ENCODE data around the gene MED7. TPM values are rescaled to one million over a fixed set of nuclear protein-coding genes. Genes with fewer than 3 reads are reported as not detected.

MED7 gene
- total and polyA plus RNA-seq, 2 of the 13 experiments (the other 11 are each of a cell fraction or from before 2014, with no cell fraction given), result 9.2 to 9.4 TPM

DNA sequence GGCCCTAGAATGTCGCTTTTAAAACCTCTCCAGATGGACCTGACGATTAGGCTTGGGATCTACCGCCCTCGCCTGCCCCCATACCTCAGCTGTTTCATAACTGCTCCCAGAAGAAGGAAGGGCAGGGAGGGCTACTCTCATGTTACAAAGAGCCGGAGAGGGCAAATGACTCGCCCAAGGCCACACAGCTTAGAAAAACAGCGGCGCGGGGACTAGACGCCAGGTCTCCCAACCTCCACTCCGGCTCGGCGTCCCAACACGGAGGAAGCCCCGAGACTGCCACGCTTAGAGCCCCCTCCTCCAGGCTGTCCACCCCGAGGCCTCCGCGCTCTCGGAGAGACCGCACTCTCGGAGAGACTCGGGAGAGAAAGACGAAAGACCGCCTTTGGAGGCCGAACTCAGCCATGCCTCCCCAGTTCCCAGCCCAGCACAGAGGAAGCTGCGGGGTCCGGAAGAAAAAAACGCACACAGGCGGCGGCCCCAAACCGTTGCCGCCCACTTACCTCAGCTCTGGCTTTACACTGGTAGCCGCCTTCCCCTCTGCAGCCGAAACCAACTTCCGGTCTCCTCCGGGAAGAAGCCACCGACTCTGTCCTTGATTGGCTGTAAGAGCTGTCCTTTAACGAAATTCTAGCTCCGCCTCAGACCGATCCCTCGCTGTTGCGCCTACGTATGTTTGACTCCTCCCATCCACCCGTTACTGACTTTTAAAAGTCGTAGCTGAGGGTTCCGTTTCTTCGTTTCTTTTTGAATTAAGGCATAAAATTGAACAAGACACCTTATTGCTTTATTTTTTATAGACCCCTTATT lies at the start of gene MED7 (continued):
- TF ChIP-seq, protein P1, sequence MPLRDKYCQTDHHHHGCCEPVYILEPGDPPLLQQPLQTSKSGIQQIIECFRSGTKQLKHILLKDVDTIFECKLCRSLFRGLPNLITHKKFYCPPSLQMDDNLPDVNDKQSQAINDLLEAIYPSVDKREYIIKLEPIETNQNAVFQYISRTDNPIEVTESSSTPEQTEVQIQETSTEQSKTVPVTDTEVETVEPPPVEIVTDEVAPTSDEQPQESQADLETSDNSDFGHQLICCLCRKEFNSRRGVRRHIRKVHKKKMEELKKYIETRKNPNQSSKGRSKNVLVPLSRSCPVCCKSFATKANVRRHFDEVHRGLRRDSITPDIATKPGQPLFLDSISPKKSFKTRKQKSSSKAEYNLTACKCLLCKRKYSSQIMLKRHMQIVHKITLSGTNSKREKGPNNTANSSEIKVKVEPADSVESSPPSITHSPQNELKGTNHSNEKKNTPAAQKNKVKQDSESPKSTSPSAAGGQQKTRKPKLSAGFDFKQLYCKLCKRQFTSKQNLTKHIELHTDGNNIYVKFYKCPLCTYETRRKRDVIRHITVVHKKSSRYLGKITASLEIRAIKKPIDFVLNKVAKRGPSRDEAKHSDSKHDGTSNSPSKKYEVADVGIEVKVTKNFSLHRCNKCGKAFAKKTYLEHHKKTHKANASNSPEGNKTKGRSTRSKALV (CRISPR knock-in tag; IDR thresholded peaks at IDR 0.05), result peak; percentile 30; the same call in 1 of the 2 replicates
- TF ChIP-seq, protein P2, sequence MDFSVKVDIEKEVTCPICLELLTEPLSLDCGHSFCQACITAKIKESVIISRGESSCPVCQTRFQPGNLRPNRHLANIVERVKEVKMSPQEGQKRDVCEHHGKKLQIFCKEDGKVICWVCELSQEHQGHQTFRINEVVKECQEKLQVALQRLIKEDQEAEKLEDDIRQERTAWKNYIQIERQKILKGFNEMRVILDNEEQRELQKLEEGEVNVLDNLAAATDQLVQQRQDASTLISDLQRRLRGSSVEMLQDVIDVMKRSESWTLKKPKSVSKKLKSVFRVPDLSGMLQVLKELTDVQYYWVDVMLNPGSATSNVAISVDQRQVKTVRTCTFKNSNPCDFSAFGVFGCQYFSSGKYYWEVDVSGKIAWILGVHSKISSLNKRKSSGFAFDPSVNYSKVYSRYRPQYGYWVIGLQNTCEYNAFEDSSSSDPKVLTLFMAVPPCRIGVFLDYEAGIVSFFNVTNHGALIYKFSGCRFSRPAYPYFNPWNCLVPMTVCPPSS (IDR thresholded peaks at IDR 0.05), result no peak
- TF ChIP-seq ARNTL (CRISPR knock-in tag; IDR thresholded peaks at IDR 0.05) (no peak), HNF4G (IDR thresholded peaks at IDR 0.05; ENCODE audit: borderline replicate concordance, low read depth, low read length) (no peak), HNF4G (CRISPR knock-in tag; IDR thresholded peaks at IDR 0.05; ENCODE audit: borderline replicate concordance, low read depth) (no peak), HIVEP1 (CRISPR knock-in tag; IDR thresholded peaks at IDR 0.05) (no peak), ZNF75D (CRISPR knock-in tag; IDR thresholded peaks at IDR 0.05; ENCODE audit: borderline replicate concordance) (no peak), HES4 (CRISPR knock-in tag; IDR thresholded peaks at IDR 0.05; ENCODE audit: borderline replicate concordance) (no peak), NFE2L2 (IDR thresholded peaks at IDR 0.05; ENCODE audit: low read length) (no peak), ZBTB8A (CRISPR knock-in tag; IDR thresholded peaks at IDR 0.05; ENCODE audit: borderline replicate concordance, low read depth) (no peak), HNRNPK (IDR thresholded peaks at IDR 0.05; ENCODE audit: low read depth, low read length, poor library complexity, severe bottlenecking) (no peak), KMT2B (CRISPR knock-in tag; IDR thresholded peaks at IDR 0.05) (peak; percentile 60), ZNF12 (CRISPR knock-in tag; IDR thresholded peaks at IDR 0.05) (no peak), ZNF546 (CRISPR knock-in tag; conservative IDR thresholded peaks at IDR 0.05) (no peak), ZFAT (CRISPR knock-in tag; conservative IDR thresholded peaks at IDR 0.05) (no peak), ZNF550 (CRISPR knock-in tag; IDR thresholded peaks at IDR 0.05; ENCODE audit: borderline replicate concordance) (no peak), ZNF891 (CRISPR knock-in tag; IDR thresholded peaks at IDR 0.05) (no peak; the same call in 1 of the 2 replicates), PHB2 (IDR thresholded peaks at IDR 0.05; ENCODE audit: partially characterized antibody) (no peak), SP4 (CRISPR knock-in tag; IDR thresholded peaks at IDR 0.05) (peak; percentile 64), ZNF879 (CRISPR knock-in tag; IDR thresholded peaks at IDR 0.05) (no peak)
- TF ChIP-seq, protein P3, sequence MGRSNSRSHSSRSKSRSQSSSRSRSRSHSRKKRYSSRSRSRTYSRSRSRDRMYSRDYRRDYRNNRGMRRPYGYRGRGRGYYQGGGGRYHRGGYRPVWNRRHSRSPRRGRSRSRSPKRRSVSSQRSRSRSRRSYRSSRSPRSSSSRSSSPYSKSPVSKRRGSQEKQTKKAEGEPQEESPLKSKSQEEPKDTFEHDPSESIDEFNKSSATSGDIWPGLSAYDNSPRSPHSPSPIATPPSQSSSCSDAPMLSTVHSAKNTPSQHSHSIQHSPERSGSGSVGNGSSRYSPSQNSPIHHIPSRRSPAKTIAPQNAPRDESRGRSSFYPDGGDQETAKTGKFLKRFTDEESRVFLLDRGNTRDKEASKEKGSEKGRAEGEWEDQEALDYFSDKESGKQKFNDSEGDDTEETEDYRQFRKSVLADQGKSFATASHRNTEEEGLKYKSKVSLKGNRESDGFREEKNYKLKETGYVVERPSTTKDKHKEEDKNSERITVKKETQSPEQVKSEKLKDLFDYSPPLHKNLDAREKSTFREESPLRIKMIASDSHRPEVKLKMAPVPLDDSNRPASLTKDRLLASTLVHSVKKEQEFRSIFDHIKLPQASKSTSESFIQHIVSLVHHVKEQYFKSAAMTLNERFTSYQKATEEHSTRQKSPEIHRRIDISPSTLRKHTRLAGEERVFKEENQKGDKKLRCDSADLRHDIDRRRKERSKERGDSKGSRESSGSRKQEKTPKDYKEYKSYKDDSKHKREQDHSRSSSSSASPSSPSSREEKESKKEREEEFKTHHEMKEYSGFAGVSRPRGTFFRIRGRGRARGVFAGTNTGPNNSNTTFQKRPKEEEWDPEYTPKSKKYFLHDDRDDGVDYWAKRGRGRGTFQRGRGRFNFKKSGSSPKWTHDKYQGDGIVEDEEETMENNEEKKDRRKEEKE (IDR thresholded peaks at IDR 0.05), result no peak
- TF ChIP-seq, protein P4, sequence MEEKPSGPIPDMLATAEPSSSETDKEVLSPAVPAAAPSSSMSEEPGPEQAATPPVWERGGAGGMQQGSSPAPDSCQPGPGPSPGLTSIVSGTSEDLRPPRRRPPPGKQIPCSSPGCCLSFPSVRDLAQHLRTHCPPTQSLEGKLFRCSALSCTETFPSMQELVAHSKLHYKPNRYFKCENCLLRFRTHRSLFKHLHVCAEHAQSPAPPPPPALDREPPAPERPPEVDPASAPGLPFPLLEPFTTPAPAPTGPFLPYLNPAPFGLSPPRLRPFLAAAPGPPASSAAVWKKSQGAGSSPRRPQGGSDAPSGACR (CRISPR knock-in tag; IDR thresholded peaks at IDR 0.05), result no peak
- TF ChIP-seq, protein P5, sequence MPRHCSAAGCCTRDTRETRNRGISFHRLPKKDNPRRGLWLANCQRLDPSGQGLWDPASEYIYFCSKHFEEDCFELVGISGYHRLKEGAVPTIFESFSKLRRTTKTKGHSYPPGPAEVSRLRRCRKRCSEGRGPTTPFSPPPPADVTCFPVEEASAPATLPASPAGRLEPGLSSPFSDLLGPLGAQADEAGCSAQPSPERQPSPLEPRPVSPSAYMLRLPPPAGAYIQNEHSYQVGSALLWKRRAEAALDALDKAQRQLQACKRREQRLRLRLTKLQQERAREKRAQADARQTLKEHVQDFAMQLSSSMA (CRISPR knock-in tag; IDR thresholded peaks at IDR 0.05), result no peak
